ENCODE results near the gene DAGLB. TPM values are rescaled to one million over a fixed set of nuclear protein-coding genes. Genes with fewer than 3 reads are reported as not detected.

The DAGLB gene, protein sequence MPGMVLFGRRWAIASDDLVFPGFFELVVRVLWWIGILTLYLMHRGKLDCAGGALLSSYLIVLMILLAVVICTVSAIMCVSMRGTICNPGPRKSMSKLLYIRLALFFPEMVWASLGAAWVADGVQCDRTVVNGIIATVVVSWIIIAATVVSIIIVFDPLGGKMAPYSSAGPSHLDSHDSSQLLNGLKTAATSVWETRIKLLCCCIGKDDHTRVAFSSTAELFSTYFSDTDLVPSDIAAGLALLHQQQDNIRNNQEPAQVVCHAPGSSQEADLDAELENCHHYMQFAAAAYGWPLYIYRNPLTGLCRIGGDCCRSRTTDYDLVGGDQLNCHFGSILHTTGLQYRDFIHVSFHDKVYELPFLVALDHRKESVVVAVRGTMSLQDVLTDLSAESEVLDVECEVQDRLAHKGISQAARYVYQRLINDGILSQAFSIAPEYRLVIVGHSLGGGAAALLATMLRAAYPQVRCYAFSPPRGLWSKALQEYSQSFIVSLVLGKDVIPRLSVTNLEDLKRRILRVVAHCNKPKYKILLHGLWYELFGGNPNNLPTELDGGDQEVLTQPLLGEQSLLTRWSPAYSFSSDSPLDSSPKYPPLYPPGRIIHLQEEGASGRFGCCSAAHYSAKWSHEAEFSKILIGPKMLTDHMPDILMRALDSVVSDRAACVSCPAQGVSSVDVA
- total RNA-seq (2014; rRNA removed) (23.4 and 34.5 TPM in 2 replicates), Bru-seq, nascent RNA (percentile 75 among the genes with signal in this experiment), BruChase-seq, experiment 1, labeled RNA remaining after a 6-hour chase (percentile 79 among the genes with signal in this experiment), BruChase-seq, experiment 2, labeled RNA remaining after a 2-hour chase (percentile 74 among the genes with signal in this experiment)
- long read RNA-seq, transcript DAGLB-201 (15 exons, 2,897 nt) = major isoform, 55 of 93 reads
- long read RNA-seq, partial matches to known transcripts = 21 of 93 reads
- long read RNA-seq, other reads (novel, unspliced or antisense) = 16 of 93 reads

DNA sequence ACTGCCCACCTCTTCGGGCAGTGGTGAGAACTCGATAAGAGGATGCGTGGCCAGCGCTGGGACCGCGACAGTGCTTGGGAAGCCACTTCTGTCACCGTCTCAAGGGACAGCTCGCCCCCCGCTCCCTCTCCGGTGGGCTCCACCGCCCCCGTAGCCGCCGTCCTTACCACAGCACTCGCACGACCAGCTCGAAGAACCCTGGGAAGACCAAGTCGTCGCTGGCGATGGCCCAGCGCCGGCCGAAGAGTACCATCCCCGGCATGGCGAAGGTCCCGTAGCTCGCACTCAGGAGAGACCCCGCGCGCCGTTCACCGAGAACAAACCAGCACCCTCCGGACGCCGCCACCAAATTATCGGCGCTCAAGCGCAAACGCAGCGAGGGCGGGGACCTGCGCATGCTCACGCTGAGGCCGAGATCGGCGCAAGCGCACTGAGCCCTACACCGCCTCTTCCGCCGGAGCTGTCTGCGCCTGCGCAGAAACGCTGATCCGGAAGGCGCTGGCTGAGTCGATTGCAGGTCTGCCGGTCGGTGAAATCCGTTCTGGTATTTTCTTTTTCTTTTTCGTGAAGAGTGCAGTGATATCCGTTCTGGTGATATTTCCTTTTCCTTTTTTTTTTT, at the start of gene DAGLB:
Gene DAGLB, minus strand, starts transcription at position 374 of the 619 bp plus-strand sequence. Its CDS starts 112 bp downstream, at position 262.
- H3K9ac ChIP-seq (ENCODE audit: low read length) = peak within 1 kb of the TSS; percentile 93
- H3K9me2 ChIP-seq (replicated peaks; ENCODE audit: low read length) = no peaks in the 10 kb centered on the region
- H3F3A ChIP-seq (ENCODE audit: low read length, unreplicated experiment) = no peaks in the 10 kb centered on the region
- no peaks in the 10 kb centered on the region for H3K9me3 ChIP-seq (ENCODE audit: low read length)
- H3K36me3 ChIP-seq (ENCODE audit: low read depth, low read length) = peaks cover 22% of the 10 kb centered on the region
- peak within 1 kb of the TSS; percentile 89 for H3K27ac ChIP-seq (ENCODE audit: low read length)
- DNase-seq = peak; percentile 95
- ChIA-PET POLR2A (ENCODE audit: unreplicated experiment) (interaction anchor here (1.0 kb wide), 1 partner anchor 16 kb away, joined by 3 read pairs; no protein-coding TSS in a partner anchor), CTCF (no interaction called here)
- peaks cover 4% of the 10 kb centered on the region; the same call in 1 of the 2 replicates for H4K20me1 ChIP-seq (ENCODE audit: low read length)
- no peaks in the 10 kb centered on the region for H3K27me3 ChIP-seq (ENCODE audit: low read length)
- H2AFZ ChIP-seq (ENCODE audit: low read length) = peak within 1 kb of the TSS; percentile 87
- peak within 1 kb of the TSS; percentile 99 for H3K4me3 ChIP-seq (ENCODE audit: low read length)
- intact Hi-C loops (cut with micrococcal nuclease) = no loop called here
- ATAC-seq = peak; percentile 48
- no TSS peak for BruUV-seq (replicated peaks)
- H3K79me2 ChIP-seq (ENCODE audit: low read length) = peaks cover 45% of the 10 kb centered on the region
- peaks cover 31% of the 10 kb centered on the region for H3K4me1 ChIP-seq (ENCODE audit: insufficient read depth, low read length)
- H3K4me2 ChIP-seq (ENCODE audit: low read length) = peak within 1 kb of the TSS; percentile 91
- no peak for TF ChIP-seq EZH2phosphoT487 (IDR thresholded peaks at IDR 0.05; ENCODE audit: borderline replicate concordance, low read length)

DNA sequence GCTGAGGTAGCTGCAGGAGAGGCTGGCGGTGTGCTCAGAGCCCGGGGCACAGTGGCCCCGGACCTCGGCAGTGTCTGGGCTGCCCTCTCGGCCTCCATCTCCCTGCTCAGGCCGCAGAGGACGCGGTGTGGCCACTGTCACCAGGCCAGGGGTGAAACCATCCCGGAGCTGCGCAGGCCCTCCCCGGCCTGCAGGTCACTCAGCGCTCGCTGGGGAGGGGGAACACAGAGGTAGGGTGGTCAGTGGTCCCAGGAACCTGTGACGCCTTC, 49.8 kb upstream of the DAGLB start:
- no peak for ATAC-seq
- POLR2A ChIA-PET (ENCODE audit: unreplicated experiment) = no interaction called here
- BruUV-seq (replicated peaks) = no TSS peak

More for the DNA sequence above, 49.8 kb upstream of the DAGLB start:
- Histone ChIP-seq H3K4me1 (ENCODE audit: insufficient read depth, low read length) (no peaks in the 10 kb centered on the region), H3K4me2 (ENCODE audit: low read length) (no peak overlapping the region), H3K79me2 (ENCODE audit: low read length) (no peaks in the 10 kb centered on the region), H2AFZ (ENCODE audit: low read length) (no peak overlapping the region), H3K27me3 (ENCODE audit: low read length) (no peaks in the 10 kb centered on the region), H4K20me1 (ENCODE audit: low read length) (no peaks in the 10 kb centered on the region), H3K9me3 (ENCODE audit: low read length) (no peaks in the 10 kb centered on the region), H3K36me3 (ENCODE audit: low read depth, low read length) (no peaks in the 10 kb centered on the region), H3K9me2 (replicated peaks; ENCODE audit: low read length) (no peaks in the 10 kb centered on the region), H3K27ac (ENCODE audit: low read length) (no peak overlapping the region), H3F3A (ENCODE audit: low read length, unreplicated experiment) (no peaks in the 10 kb centered on the region), H3K9ac (ENCODE audit: low read length) (no peak overlapping the region), H3K4me3 (ENCODE audit: low read length) (no peak overlapping the region)
- TF ChIP-seq, protein P1, sequence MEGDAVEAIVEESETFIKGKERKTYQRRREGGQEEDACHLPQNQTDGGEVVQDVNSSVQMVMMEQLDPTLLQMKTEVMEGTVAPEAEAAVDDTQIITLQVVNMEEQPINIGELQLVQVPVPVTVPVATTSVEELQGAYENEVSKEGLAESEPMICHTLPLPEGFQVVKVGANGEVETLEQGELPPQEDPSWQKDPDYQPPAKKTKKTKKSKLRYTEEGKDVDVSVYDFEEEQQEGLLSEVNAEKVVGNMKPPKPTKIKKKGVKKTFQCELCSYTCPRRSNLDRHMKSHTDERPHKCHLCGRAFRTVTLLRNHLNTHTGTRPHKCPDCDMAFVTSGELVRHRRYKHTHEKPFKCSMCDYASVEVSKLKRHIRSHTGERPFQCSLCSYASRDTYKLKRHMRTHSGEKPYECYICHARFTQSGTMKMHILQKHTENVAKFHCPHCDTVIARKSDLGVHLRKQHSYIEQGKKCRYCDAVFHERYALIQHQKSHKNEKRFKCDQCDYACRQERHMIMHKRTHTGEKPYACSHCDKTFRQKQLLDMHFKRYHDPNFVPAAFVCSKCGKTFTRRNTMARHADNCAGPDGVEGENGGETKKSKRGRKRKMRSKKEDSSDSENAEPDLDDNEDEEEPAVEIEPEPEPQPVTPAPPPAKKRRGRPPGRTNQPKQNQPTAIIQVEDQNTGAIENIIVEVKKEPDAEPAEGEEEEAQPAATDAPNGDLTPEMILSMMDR (conservative IDR thresholded peaks at IDR 0.05; ENCODE audit: low read depth, low read length) = no peak
- TF ChIP-seq EZH2phosphoT487 (IDR thresholded peaks at IDR 0.05; ENCODE audit: borderline replicate concordance, low read length) (no peak), EZH2 (IDR thresholded peaks at IDR 0.05; ENCODE audit: low read length, unreplicated experiment) (no peak)
- CTCF ChIA-PET = no interaction called here
- DNase-seq = no peak
- intact Hi-C loops (cut with micrococcal nuclease) = no loop called here

Data from PC-3 (cell line).